Gastrocnemius medialis (tissue), 4 donors: ENCODE results near the gene PRKCE. TPM values are rescaled to one million over a fixed set of nuclear protein-coding genes. Genes with fewer than 3 reads are reported as not detected.
A peak's percentile ranks its signal among the peaks of the same experiment; 100 is the strongest.

ENCODE experiments used
- ATAC-seq, 2 donors: fragments of 150-250 bp; one replicate each; pipeline ENCODE4 v1.9.1; 2016
- DNase-seq, 2 donors: peaks; one replicate each; pipeline ENCODE4 v3.0.0-alpha.2; 2019
- H3K27ac ChIP-seq, 4 donors: fragments of 200-600 bp; sonication (generic); 1 replicate in 1 of 4; 2 replicates in 3 of 4; pipeline ENCODE4 v1.5.1; 2016 to 2018; ENCODE audit warnings: mild to moderate bottlenecking in 2 of 4, moderate library complexity in 1 of 4
- H3K27me3 ChIP-seq, 3 donors: fragments of 200-600 bp; sonication (generic) in 2 of 3; 1 replicate in 1 of 3; 2 replicates in 2 of 3; pipeline versions ENCODE4 v1.5.1 to v1.6.0; 2016 to 2019; ENCODE audit warnings: mild to moderate bottlenecking in 1 of 3, moderate library complexity in 1 of 3
- H3K36me3 ChIP-seq, 2 donors: fragments of 200-600 bp; sonication (generic) in 1 of 2; one replicate each; pipeline ENCODE4 v1.5.1; 2017 to 2018
- H3K4me1 ChIP-seq, 2 donors: fragments of 200-600 bp; sonication (generic) in 1 of 2; one replicate each; pipeline ENCODE4 v1.5.1; 2016 to 2017; ENCODE audit warnings: mild to moderate bottlenecking in 2 of 2
- H3K4me3 ChIP-seq, 4 donors: fragments of 200-600 bp; sonication (generic) in 3 of 4; 1 replicate in 1 of 4; 2 replicates in 3 of 4; pipeline ENCODE4 v1.5.1; 2016 to 2019; ENCODE audit warnings: mild to moderate bottlenecking in 2 of 4
- H3K9me3 ChIP-seq, 3 donors: fragments of 200-600 bp; sonication (generic) in 2 of 3; 1 replicate in 1 of 3; 2 replicates in 2 of 3; pipeline ENCODE4 v1.5.1; 2016 to 2019
- POLR2A ChIP-seq, 2 donors: fragments of 450-650 bp; IDR thresholded peaks; one replicate each; pipeline ENCODE4 v1.6.1; 2017; ENCODE audit warnings: antibody characterized with exemption in 2 of 2, mild to moderate bottlenecking in 2 of 2, moderate library complexity in 2 of 2
- in situ Hi-C, 4 donors: fragments of 200-750 bp; cut with MboI; loops; one replicate each; pipeline versions ENCODE4 v1.15.0 to v1.8.0; 2017; ENCODE audit warnings: low sequenced_read_pairs in 4 of 4
- intact Hi-C: fragments of 100-400 bp; cut with DNase I; formaldehyde crosslinking; loops from one replicate; pipeline ENCODE4 v1.15.1; 2023; ENCODE audit warnings: low total_unique reads
- total RNA-seq, 4 donors: library from RNA; depleted of rRNA; stranded (reverse); fragments of >200 nt; gene quantifications; one replicate each; pipeline versions ENCODE4 v1.1.0 to v1.2.3, GENCODE V29; 2016
- TF ChIP-seq, protein P1 (sequence below), 5 experiments: fragments of 450-650 bp in 3 of 5; fragments of 200-600 bp in 2 of 5; sonication (generic) in 2 of 5; IDR thresholded peaks in 4 of 5; conservative IDR thresholded peaks in 1 of 5; 1 replicate in 4 of 5; 2 replicates in 1 of 5; pipeline ENCODE4 v1.5.1; 2016 to 2019; ENCODE audit warnings: antibody characterized with exemption in 5 of 5, mild to moderate bottlenecking in 3 of 5, moderate library complexity in 3 of 5

Gene PRKCE
- total RNA-seq, 4 donors from 2014 or later = 5.8 to 28.9 (median 11.8) TPM

DNA sequence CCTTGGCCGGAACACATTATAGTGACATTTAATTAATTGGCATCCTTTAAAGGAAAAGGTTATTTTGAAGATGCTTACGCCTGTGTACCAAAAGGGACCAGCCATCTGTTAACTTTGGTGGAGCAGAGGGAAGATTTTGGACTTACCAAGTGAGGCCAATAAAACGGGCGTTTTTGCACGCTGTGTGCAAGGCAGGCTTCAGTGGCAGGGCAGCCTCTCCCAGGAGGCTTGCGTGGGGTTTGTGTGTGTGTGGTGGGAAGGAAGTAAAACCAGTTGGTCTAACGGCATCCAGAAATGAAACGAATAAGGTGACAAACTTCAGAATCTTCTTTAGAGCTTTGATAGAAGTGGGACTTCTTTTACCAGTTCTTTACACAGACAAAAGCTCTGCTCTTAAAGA is 191.7 kb downstream of the PRKCE start:
- DNase-seq (no peak), ATAC-seq (no peak)
- in situ Hi-C loops (no loop called here), intact Hi-C loops (no loop called here)
- Histone ChIP-seq H3K27ac (no peak overlapping the region), H3K4me3 (no peak overlapping the region), H3K27me3 (no peaks in the 10 kb centered on the region), H3K4me1 (peaks cover 8 to 26% of the 10 kb centered on the region in 2 donors), H3K36me3 (no peaks in the 10 kb centered on the region), H3K9me3 (no peaks in the 10 kb centered on the region)
- TF ChIP-seq, protein P1, sequence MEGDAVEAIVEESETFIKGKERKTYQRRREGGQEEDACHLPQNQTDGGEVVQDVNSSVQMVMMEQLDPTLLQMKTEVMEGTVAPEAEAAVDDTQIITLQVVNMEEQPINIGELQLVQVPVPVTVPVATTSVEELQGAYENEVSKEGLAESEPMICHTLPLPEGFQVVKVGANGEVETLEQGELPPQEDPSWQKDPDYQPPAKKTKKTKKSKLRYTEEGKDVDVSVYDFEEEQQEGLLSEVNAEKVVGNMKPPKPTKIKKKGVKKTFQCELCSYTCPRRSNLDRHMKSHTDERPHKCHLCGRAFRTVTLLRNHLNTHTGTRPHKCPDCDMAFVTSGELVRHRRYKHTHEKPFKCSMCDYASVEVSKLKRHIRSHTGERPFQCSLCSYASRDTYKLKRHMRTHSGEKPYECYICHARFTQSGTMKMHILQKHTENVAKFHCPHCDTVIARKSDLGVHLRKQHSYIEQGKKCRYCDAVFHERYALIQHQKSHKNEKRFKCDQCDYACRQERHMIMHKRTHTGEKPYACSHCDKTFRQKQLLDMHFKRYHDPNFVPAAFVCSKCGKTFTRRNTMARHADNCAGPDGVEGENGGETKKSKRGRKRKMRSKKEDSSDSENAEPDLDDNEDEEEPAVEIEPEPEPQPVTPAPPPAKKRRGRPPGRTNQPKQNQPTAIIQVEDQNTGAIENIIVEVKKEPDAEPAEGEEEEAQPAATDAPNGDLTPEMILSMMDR (IDR thresholded peaks at IDR 0.05 in 4 of 5, conservative IDR thresholded peaks at IDR 0.05 in 1 of 5) = no peak
- TF ChIP-seq POLR2A (IDR thresholded peaks at IDR 0.05) = no peak

DNA sequence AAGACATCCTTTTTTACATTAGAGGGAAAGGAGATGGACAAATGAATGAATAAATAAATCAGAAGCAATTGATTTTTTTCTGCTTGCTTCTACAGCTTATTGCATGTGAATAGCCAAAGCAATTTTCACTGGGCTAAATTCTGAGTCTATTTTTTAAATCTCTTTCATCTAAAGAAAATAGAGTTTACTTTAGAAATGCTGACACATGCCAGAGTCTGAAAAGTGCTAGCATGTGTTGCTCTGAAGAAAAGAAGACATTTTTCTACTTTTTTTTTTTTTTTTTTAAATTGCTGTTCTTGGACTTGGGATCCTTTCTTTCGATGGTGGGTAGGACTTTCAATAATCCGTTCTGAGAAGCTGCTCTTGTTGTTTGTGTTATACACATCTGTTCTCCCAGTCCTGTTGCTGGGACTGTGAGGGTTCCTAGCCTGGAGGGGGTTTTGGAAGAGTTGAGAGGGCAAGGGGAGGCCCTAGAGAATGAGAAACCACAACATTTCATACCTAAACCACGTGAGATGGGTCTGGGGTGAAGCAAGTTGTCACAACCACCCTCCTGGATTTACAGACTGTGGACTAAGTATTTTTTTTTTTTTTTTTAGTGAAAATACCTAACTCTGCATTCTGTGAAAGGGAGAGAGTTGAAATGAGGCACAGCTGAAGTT is 193.5 kb downstream of the PRKCE start:
- in situ Hi-C loops = no loop called here
- ATAC-seq = no peak
- H3K4me1 ChIP-seq = peaks cover 4 to 16% of the 10 kb centered on the region in 2 donors

DNA sequence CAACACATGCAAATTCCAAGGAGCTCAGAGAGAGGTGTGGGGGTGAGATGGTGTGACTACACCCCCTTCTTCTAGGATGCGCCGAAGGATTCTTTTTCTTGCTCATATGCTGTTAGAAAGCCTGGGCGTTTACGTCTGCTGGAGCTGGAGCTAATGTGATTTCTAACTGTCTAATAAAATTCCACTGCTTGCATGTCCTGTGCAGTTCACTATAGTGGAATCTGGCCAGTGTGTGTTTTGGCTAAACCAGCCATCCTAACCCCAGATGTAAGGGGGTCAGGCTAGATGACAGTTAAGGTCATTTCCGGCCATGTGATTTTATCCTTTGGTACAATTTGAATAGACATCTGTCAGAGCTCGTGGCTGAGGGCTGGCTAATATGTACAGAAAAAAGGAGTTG is 194.1 kb downstream of the PRKCE start:
- Histone ChIP-seq H3K27ac (no peak overlapping the region), H3K36me3 (no peaks in the 10 kb centered on the region), H3K4me1 (peaks cover 4 to 10% of the 10 kb centered on the region in 2 donors), H3K27me3 (no peaks in the 10 kb centered on the region), H3K4me3 (no peak overlapping the region), H3K9me3 (no peaks in the 10 kb centered on the region)
- in situ Hi-C loops = no loop called here
- no peak for TF ChIP-seq POLR2A (IDR thresholded peaks at IDR 0.05)
- TF ChIP-seq, protein P1 (IDR thresholded peaks at IDR 0.05 in 4 of 5, conservative IDR thresholded peaks at IDR 0.05 in 1 of 5) = no peak
- no peak for DNase-seq
- intact Hi-C loops = no loop called here
- peak in 1 of 2 donors; percentile 12 for ATAC-seq

More for the DNA sequence above, 193.5 kb downstream of the PRKCE start:
- intact Hi-C loops = no loop called here
- no peak for DNase-seq
- H3K36me3 ChIP-seq = no peaks in the 10 kb centered on the region
- no peak overlapping the region for H3K4me3 ChIP-seq
- no peak overlapping the region for H3K27ac ChIP-seq
- H3K9me3 ChIP-seq = no peaks in the 10 kb centered on the region
- no peaks in the 10 kb centered on the region for H3K27me3 ChIP-seq
- TF ChIP-seq POLR2A (IDR thresholded peaks at IDR 0.05) = no peak
- TF ChIP-seq, protein P1 (IDR thresholded peaks at IDR 0.05 in 4 of 5, conservative IDR thresholded peaks at IDR 0.05 in 1 of 5) = no peak

DNA sequence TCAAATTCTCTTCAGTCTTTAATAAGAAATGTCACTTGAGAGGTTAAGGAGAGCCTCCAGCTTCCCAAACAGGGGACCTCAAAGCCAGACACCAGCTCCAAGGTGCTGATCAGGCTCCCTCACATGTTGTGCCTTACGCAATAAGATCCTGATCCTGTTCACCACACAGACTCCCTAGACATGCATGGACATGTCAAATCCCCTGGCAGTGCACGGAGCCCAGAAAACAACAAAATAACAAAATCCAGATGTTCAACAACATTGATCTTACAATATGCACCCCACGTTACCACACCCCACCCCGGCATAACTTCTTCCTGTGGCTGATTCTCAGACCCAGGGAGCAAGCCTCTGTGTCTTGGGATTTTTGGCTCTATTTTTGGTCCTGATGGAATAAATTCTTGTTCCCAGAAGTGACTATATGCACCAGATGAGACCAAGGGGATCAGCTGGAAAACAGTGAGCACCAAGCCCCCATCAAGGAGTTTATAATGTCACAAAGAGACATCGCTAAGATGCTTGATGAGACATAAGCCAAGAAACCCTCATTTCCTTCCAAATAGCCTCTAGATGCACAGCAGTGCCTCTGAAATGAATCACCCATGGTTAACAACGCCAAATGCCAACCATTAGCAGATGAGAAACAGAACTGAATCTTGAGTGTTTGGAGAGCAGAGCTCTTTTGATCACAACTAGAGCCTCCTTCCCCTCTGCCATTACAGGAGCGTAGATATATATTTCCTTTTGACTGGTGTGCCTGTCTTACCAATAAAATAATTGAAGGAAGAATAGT is 198.2 kb downstream of the PRKCE start:
- intact Hi-C loops = no loop called here
- H3K36me3 ChIP-seq = no peaks in the 10 kb centered on the region
- ATAC-seq (no peak), DNase-seq (no peak)
- TF ChIP-seq, protein P1 (IDR thresholded peaks at IDR 0.05 in 4 of 5, conservative IDR thresholded peaks at IDR 0.05 in 1 of 5) = no peak
- H3K27ac ChIP-seq = no peak overlapping the region
- in situ Hi-C loops = no loop called here
- H3K4me1 ChIP-seq = peaks cover 4 to 24% of the 10 kb centered on the region in 2 donors
- no peak overlapping the region for H3K4me3 ChIP-seq
- H3K9me3 ChIP-seq = no peaks in the 10 kb centered on the region
- no peaks in the 10 kb centered on the region for H3K27me3 ChIP-seq
